ENCODE data around the gene S100A6.

DNA sequence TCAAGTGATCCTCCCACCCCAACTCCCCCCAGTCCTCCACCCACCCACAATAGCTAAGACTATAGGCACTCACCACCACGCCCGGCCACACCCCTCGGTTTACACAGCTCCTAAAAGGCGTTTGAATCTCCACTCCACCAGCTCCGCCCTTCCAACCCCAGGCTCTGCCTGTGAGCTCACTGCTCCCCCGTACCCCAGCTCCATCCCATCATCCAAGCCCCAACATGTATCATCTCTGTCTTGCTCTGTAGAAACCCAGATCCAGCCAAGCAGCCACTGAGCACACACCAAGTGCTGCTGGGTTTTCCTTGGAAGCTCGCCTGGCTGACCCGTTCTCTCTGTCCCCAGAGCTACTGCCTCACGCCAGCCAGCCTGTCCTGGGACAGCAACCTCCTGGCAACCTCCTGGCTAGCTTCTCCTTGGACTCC lies 41.8 kb upstream of the S100A6 start:
- TF ChIP-seq CTCF (IDR thresholded peaks at IDR 0.05; ENCODE audit: low read length): no peak
- TF ChIP-seq EZH2 (IDR thresholded peaks at IDR 0.05; ENCODE audit: borderline replicate concordance, low read length): no peak
